HL-60 (cell line): ENCODE measurements around the gene TTC29.

ENCODE experiments used
- DNase-seq, 2 experiments: peaks; one replicate each; pipeline ENCODE4 v3.0.0-alpha.2; 2010 to 2020; ENCODE audit warnings: low read depth in 1 of 2, low spot score in 1 of 2
- H3K27ac ChIP-seq: fragments of 250-450 bp; sonication (Bioruptor Pico); replicated peaks from 2 replicates; pipeline ENCODE4 v1.5.1; 2020; ENCODE audit warnings: mild to moderate bottlenecking, moderate library complexity
- H3K27me3 ChIP-seq: fragments of 250-450 bp; sonication (Bioruptor Pico); 2 replicates; pipeline ENCODE4 v1.5.1; 2021; ENCODE audit warnings: mild to moderate bottlenecking, moderate library complexity; ENCODE audit not compliant: insufficient read depth, poor library complexity, severe bottlenecking
- H3K4me3 ChIP-seq: replicated peaks from 2 replicates; pipeline ENCODE4 v1.5.1; 2011; ENCODE audit warnings: mild to moderate bottlenecking, control low read depth, low read length; ENCODE audit not compliant: insufficient read depth
- GABPA ChIP-seq: IDR thresholded peaks from 2 replicates; pipeline ENCODE4 v1.6.1; 2012; ENCODE audit warnings: low read depth
- POLR2AphosphoS5 ChIP-seq: IDR thresholded peaks from 2 replicates; pipeline ENCODE4 v1.6.1; 2012; ENCODE audit warnings: low read depth
- REST ChIP-seq: IDR thresholded peaks from 2 replicates; pipeline ENCODE4 v1.6.1; 2012; ENCODE audit warnings: low read depth; ENCODE audit not compliant: insufficient replicate concordance
- SPI1 ChIP-seq: IDR thresholded peaks from 2 replicates; pipeline ENCODE4 v1.6.1; 2012; ENCODE audit warnings: low read depth, mild to moderate bottlenecking, borderline replicate concordance
- TF ChIP-seq, protein P1 (sequence below): IDR thresholded peaks from one replicate; pipeline ENCODE4 v1.5.1; 2011; ENCODE audit warnings: low read length, control low read depth, inconsistent platforms; ENCODE audit not compliant: insufficient read depth

The TTC29 gene

GRCh38 chr4:146916479-146917076, 29.1 kb downstream of the TTC29 start:
- no peak overlapping the region for H3K4me3 ChIP-seq
- H3K27ac ChIP-seq, result no peak overlapping the region
- no peaks in the 10 kb centered on the region for H3K27me3 ChIP-seq
- DNase-seq, result no peak
- no peak for TF ChIP-seq SPI1
- TF ChIP-seq POLR2AphosphoS5, result no peak
- no peak for TF ChIP-seq REST

- no peak overlapping the region for H3K27ac ChIP-seq
- H3K4me3 ChIP-seq, result no peak overlapping the region
- TF ChIP-seq, protein P1, sequence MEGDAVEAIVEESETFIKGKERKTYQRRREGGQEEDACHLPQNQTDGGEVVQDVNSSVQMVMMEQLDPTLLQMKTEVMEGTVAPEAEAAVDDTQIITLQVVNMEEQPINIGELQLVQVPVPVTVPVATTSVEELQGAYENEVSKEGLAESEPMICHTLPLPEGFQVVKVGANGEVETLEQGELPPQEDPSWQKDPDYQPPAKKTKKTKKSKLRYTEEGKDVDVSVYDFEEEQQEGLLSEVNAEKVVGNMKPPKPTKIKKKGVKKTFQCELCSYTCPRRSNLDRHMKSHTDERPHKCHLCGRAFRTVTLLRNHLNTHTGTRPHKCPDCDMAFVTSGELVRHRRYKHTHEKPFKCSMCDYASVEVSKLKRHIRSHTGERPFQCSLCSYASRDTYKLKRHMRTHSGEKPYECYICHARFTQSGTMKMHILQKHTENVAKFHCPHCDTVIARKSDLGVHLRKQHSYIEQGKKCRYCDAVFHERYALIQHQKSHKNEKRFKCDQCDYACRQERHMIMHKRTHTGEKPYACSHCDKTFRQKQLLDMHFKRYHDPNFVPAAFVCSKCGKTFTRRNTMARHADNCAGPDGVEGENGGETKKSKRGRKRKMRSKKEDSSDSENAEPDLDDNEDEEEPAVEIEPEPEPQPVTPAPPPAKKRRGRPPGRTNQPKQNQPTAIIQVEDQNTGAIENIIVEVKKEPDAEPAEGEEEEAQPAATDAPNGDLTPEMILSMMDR, result no peak
- no peak for TF ChIP-seq GABPA
- no peak for TF ChIP-seq SPI1
- no peak for TF ChIP-seq REST
- no peak for TF ChIP-seq POLR2AphosphoS5
- no peaks in the 10 kb centered on the region for H3K27me3 ChIP-seq
- DNase-seq, result no peak
These were observed 30.5 kb downstream of the TTC29 start for GRCh38 chr4:146915132-146915531.

GRCh38 chr4:146900295-146900694, 45.4 kb downstream of the TTC29 start:
- no peak overlapping the region for H3K4me3 ChIP-seq
- no peak for TF ChIP-seq GABPA
- no peak for TF ChIP-seq REST
- TF ChIP-seq SPI1, result no peak
- TF ChIP-seq, protein P1, result no peak
- no peak for TF ChIP-seq POLR2AphosphoS5
- DNase-seq, result no peak
- no peak overlapping the region for H3K27ac ChIP-seq
- no peaks in the 10 kb centered on the region for H3K27me3 ChIP-seq
